ENCODE results near the gene FAM234B.

The FAM234B gene

GRCh38 chr12:13120413-13120812 lies 76.2 kb downstream of the FAM234B start:
- no peak overlapping the region for H3K9ac ChIP-seq (ENCODE audit: low read depth, low read length)
- no peaks in the 10 kb centered on the region for H3K9me3 ChIP-seq (ENCODE audit: control insufficient read depth, insufficient read depth, low read length)
- no peaks in the 10 kb centered on the region for H3K36me3 ChIP-seq (ENCODE audit: insufficient read depth, low read length)
- peaks cover 23% of the 10 kb centered on the region for H3K4me1 ChIP-seq (ENCODE audit: insufficient read depth, low read length)

GRCh38 chr12:13121568-13121967 lies 77.4 kb downstream of the FAM234B start:
- H3K36me3 ChIP-seq (ENCODE audit: insufficient read depth, low read length) = no peaks in the 10 kb centered on the region
- H3K9me3 ChIP-seq (ENCODE audit: control insufficient read depth, insufficient read depth, low read length) = no peaks in the 10 kb centered on the region
- no peak overlapping the region for H3K9ac ChIP-seq (ENCODE audit: low read depth, low read length)
- peaks cover 19% of the 10 kb centered on the region for H3K4me1 ChIP-seq (ENCODE audit: insufficient read depth, low read length)

GRCh38 chr12:13124656-13125505 lies 80.7 kb downstream of the FAM234B start:
- no peak overlapping the region for H3K9ac ChIP-seq (ENCODE audit: low read depth, low read length)
- H3K9me3 ChIP-seq (ENCODE audit: control insufficient read depth, insufficient read depth, low read length) = no peaks in the 10 kb centered on the region
- H3K36me3 ChIP-seq (ENCODE audit: insufficient read depth, low read length) = no peaks in the 10 kb centered on the region
- H3K4me1 ChIP-seq (ENCODE audit: insufficient read depth, low read length) = peaks cover 15% of the 10 kb centered on the region

GRCh38 chr12:13125996-13126395 lies 81.8 kb downstream of the FAM234B start:
- Histone ChIP-seq H3K9ac (ENCODE audit: low read depth, low read length) (no peak overlapping the region), H3K36me3 (ENCODE audit: insufficient read depth, low read length) (no peaks in the 10 kb centered on the region), H3K4me1 (ENCODE audit: insufficient read depth, low read length) (peaks cover 15% of the 10 kb centered on the region), H3K9me3 (ENCODE audit: control insufficient read depth, insufficient read depth, low read length) (no peaks in the 10 kb centered on the region)

GRCh38 chr12:13126494-13126893 lies 82.3 kb downstream of the FAM234B start:
- H3K4me1 ChIP-seq (ENCODE audit: insufficient read depth, low read length) = peaks cover 15% of the 10 kb centered on the region
- no peak overlapping the region for H3K9ac ChIP-seq (ENCODE audit: low read depth, low read length)
- no peaks in the 10 kb centered on the region for H3K36me3 ChIP-seq (ENCODE audit: insufficient read depth, low read length)
- H3K9me3 ChIP-seq (ENCODE audit: control insufficient read depth, insufficient read depth, low read length) = no peaks in the 10 kb centered on the region

GRCh38 chr12:13127444-13127843 lies 83.3 kb downstream of the FAM234B start:
- Histone ChIP-seq H3K4me1 (ENCODE audit: insufficient read depth, low read length) (peaks cover 15% of the 10 kb centered on the region), H3K36me3 (ENCODE audit: insufficient read depth, low read length) (no peaks in the 10 kb centered on the region), H3K9ac (ENCODE audit: low read depth, low read length) (no peak overlapping the region), H3K9me3 (ENCODE audit: control insufficient read depth, insufficient read depth, low read length) (no peaks in the 10 kb centered on the region)

- Histone ChIP-seq H3K9me3 (ENCODE audit: control insufficient read depth, insufficient read depth, low read length) (no peaks in the 10 kb centered on the region), H3K4me1 (ENCODE audit: insufficient read depth, low read length) (peaks cover 15% of the 10 kb centered on the region), H3K9ac (ENCODE audit: low read depth, low read length) (no peak overlapping the region)
These were observed 84.2 kb downstream of the FAM234B start for GRCh38 chr12:13128291-13128965.

GRCh38 chr12:13130981-13131380 lies 86.8 kb downstream of the FAM234B start:
- peaks cover 5% of the 10 kb centered on the region; the same call in 1 of the 2 replicates for H3K4me1 ChIP-seq (ENCODE audit: insufficient read depth, low read length)
- H3K9ac ChIP-seq (ENCODE audit: low read depth, low read length) = no peak overlapping the region
- H3K9me3 ChIP-seq (ENCODE audit: control insufficient read depth, insufficient read depth, low read length) = no peaks in the 10 kb centered on the region
- H3K36me3 ChIP-seq (ENCODE audit: insufficient read depth, low read length) = no peaks in the 10 kb centered on the region

More at GRCh38 chr12:13128291-13128965, 84.2 kb downstream of the FAM234B start:
- no peaks in the 10 kb centered on the region for H3K36me3 ChIP-seq (ENCODE audit: insufficient read depth, low read length)

Measured in ES-I3 (cell line).